Daoy (cell line): ENCODE measurements around the gene ABCC4. TPM values are rescaled to one million over a fixed set of nuclear protein-coding genes. Genes with fewer than 3 reads are reported as not detected.

Source experiments
- DNase-seq: peaks from one replicate; pipeline ENCODE4 v3.0.0-alpha.2; 2015; ENCODE audit warnings: low read depth
- total RNA-seq: library from RNA; depleted of rRNA; stranded (reverse); fragments of >200 nt; shearing (Covaris generic); gene quantifications from 2 replicates; pipeline ENCODE4 v1.2.3, GENCODE V29; 2014; rRNA removed

The ABCC4 gene
- total RNA-seq = 10.8 and 13.1 TPM in 2 replicates

GRCh38 chr13:95301183-95301967, at the start of gene ABCC4:
TSS of gene ABCC4 (minus strand) at chr13:95301451. CDS start at chr13:95301314, 137 bp downstream.
- peak; percentile 84 for DNase-seq

DNA sequence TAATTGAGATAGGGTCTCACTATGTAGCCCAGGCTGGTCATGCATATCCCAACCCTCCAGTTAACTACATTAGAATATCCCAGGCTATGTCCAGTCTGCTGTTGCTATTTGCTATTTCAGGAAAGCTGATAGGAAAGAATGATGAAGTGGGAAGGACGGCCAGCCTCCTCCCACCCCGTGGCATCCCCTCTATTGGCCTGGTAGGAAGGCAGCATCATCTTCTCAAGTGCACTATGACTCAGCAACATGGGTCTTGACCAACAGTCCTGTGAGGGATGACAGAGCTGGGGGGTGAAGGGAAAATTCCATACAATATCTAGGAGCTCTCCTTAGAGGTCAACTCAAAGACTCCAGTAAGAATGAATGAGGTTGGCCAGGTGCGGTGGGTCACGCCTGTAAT, 48.0 kb upstream of the ABCC4 start:
- DNase-seq = peak; percentile 21

DNA sequence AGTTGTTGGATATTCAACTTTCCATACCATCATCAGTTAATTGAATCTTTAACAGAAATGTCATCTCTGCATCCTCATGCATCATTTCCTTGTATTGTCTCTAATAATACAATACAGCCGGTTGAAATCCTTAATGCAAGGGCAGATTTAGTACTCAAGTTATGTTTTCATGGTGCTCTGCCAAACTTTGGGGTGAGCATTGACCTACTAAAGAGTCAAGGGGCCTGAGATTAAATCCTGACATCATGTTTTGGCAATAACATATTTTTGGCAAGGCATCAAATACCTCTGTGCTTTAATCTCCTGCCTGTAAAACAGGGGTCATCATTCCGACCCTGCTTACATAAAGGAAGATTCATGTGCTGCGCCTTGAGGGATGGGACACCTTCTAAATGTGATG, 42.7 kb upstream of the ABCC4 start:
- DNase-seq = no peak

DNA sequence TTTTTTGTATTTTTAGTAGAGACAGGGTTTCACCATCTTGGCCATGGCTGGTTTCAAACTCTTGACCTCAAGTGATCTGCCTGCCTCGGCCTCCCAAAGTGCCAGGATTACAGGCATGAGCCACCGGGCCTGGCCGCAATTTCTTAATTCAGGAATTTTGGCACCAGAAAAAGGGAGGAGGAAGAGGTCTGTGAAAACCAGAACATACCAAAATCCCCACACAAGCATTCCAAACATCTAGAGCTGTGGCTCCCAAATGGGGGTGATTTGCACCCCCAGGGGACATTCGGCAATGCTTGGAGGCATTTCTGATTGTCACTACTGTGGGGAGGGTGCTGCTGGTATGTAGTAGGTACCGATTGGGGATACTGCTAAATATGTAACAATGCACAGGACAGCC, 40.2 kb upstream of the ABCC4 start:
- peak; percentile 3 for DNase-seq

- DNase-seq = no peak
These were observed 37.7 kb upstream of the ABCC4 start for GRCh38 chr13:95338905-95339304.

- no peak for DNase-seq
These were observed 36.3 kb upstream of the ABCC4 start for GRCh38 chr13:95337597-95337996.

GRCh38 chr13:95335667-95336066, 34.4 kb upstream of the ABCC4 start:
- DNase-seq = peak; percentile 30

DNA sequence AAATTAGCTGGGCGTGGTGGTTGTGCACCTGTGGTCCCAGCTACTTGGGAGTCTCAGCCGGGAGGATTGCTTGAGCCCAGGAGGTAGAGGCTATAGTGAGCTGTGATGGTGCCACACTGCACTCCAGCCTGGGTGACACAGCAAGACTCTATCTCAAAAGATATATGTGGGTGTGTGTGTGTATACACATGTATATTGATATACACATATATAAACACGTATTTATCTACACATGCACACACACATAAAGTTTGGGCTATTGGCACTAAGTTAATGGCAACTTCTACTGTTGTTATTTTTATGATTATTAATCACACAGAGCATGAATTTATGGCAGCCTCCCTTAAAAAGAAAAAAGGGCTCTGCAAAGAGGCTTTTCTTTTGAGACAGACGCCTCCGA, 27.1 kb upstream of the ABCC4 start:
- no peak for DNase-seq

GRCh38 chr13:95327190-95327589, 25.9 kb upstream of the ABCC4 start:
- DNase-seq = no peak

DNA sequence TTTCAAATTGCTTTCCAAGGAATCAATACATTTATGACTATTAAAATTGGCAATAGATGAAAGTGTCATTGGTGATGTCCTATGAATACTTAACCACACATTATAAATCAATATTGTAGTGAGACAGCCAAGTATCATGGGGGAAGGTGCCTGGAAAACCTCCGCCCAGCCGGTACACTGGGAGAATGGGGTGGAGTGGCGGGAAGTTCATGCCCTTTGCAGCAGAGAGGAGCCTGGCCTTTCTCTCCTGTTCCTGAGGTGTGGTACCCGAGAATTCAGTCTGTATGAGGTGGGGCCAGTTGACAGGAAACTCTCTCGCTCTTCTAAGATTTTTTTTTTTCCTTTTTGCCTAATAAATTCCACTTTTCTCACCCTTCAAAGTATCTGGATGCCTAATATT, 25.4 kb upstream of the ABCC4 start:
- DNase-seq = no peak

DNA sequence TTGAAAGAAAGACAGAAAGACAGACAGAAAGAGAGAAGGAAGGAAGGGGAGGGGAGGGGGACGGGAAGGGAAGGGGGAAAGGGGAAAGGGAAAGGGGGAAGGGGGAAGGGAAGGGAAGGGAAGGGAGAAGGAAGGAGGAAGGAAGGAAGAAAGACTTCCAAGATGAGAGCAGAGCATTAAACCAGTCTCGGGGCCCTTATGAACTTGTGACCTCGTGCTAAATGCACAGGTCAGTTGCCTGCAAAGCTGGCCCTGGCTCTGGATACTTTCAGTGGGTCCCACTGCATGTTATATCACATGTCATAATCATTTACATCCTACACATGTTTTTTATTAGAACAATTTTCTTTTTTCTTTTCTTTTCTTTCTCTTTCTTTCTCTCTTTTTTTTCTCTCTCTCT, 24.2 kb upstream of the ABCC4 start:
- DNase-seq = no peak

GRCh38 chr13:95323930-95324662, 22.8 kb upstream of the ABCC4 start:
- peak; percentile 7 for DNase-seq

GRCh38 chr13:95319551-95320274, 18.5 kb upstream of the ABCC4 start:
- no peak for DNase-seq

DNA sequence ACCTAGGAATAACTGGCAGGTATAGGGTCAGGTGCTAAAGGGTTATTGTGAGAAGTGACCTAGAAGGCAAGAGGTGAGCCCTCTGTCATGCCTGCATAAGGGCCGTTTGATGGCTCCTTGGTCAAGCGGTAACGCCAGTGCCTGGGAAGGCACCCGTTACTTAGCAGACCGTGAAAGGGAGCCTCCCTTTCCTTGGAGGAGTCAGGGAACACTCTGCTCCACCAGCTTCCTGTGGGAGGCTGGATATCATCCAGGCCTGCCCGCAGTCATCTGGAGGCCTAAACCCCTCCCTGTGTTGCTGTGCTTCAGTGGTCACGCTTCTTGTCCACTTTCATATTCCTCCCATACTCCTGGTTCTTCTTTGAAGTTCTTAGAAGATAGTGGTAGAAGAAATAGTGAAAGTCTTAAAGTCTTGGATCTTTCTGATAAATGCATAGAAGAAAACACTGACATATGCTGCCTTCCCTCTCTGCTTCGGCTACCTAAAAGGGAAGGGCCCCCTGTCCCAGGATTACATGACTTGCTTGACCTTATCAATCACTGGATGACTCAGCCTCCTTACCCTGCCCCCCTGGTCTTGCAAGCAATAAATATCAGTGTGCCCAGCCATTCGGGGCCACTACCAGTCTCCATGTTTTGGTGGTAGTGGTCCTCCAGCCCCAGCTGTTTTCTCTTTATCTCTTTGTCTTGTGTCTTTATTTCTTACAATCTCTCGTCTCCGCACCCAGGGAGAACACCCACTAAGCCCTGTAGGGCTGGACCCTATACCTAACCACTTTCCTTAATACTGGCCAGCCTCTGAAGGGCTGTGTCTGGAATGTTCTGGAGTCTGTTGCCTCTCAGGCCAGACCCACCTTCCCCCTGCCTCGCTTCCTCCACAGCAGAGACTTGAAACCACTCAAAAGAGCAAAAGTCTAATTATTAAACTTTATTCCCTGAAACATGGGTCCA, 16.1 kb upstream of the ABCC4 start:
- DNase-seq = peak; percentile 8

DNA sequence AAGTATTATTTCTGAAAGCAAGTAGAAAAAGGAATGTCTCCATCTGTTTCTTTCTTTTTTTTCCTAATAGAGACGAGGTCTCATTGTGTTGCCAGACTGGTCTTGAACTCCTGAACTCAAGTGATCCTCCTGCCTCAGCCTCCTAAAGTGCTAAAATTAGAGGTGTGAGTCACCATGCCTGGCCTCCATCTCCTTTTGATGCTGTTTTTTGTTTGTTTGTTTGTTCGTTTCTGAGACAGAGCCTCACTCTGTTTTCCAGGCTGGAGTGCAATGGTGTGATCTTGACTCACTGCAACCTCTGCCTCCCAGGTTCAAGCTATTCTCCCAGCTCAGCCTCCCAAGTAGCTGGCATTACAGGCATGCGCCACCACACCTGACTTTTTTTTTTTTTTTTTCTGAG, 14.5 kb upstream of the ABCC4 start:
- no peak for DNase-seq

- no peak for DNase-seq
These were observed 6.3 kb upstream of the ABCC4 start for GRCh38 chr13:95307507-95307906.

DNA sequence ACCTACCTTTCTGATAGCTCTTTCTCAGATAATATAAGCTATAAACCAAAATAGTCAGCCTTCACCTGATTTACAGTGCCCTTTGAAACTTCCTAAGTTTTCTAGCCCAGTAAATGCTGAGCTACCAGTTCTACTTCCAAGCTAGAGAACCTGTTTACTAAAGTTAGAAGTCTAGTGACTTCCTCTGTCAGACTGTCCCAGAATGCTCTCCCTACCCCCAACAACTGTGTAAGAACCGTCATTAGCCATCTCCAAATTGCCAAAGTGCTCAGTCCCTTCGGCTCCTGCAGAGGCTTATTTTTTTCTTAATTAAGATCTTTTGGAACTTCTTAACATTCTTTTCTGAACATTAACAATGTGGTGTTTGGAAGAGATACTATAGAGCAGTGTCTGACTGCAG, 3.2 kb upstream of the ABCC4 start:
- no peak for DNase-seq

GRCh38 chr13:95301968-95302393, 730 bp upstream of the ABCC4 start:
- no peak for DNase-seq

DNA sequence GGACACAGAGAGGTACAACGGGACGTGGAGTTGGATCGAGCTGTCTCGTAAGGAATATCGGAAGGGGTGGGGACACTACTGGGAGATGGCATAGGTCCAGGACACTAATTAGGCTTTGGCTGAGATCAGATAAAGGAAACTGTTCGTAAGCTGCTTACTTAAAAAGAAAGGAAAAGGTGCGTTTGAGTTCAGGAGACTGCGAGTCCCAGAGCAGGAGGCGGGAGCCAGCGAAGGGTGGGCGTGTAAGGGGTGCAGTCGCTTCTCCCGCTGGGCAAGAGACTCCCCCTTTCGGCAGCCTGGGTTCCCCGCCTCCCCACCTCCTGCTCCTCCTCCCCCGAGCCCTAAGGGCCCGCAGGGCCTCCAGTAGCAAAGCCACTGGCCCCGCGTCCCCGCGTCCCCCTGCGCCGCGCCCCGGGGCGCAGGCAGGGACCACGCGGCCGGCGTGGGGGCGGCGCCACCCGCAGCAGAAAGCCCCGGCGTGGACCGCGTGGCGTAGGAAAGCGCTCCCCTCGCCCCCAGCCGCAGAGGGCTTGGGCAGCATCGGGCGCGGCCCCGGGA, 547 bp downstream of the ABCC4 start:
- peak; percentile 42 for DNase-seq

GRCh38 chr13:95298971-95299621, 2.2 kb downstream of the ABCC4 start:
- peak; percentile 54 for DNase-seq
